T1000 (cell line): Measurements from ENCODE around the gene SLAIN2.

Experiments used
- DNase-seq: peaks from one replicate; lab custom pipeline; 2025; ENCODE audit warnings: mixed read lengths; lab: John Stamatoyannopoulos, UW

The SLAIN2 gene

GRCh38 chr4:48370260-48371134 lies 29.2 kb downstream of the SLAIN2 start:
- DNase-seq = no peak

- no peak for DNase-seq
Measured at GRCh38 chr4:48372272-48372671, 30.9 kb downstream of the SLAIN2 start.

- peak; percentile 77 for DNase-seq
Measured at GRCh38 chr4:48375651-48376304, 34.4 kb downstream of the SLAIN2 start.

- no peak for DNase-seq
Measured at GRCh38 chr4:48379587-48380180, 38.4 kb downstream of the SLAIN2 start.

GRCh38 chr4:48380583-48381167 lies 39.3 kb downstream of the SLAIN2 start:
- no peak for DNase-seq

- no peak for DNase-seq
Measured at GRCh38 chr4:48388525-48389154, 47.3 kb downstream of the SLAIN2 start.

- DNase-seq = no peak
Measured at GRCh38 chr4:48396043-48396442, 54.7 kb downstream of the SLAIN2 start.

GRCh38 chr4:48400416-48400815 lies 59.1 kb downstream of the SLAIN2 start:
- DNase-seq = no peak

GRCh38 chr4:48403358-48403757 lies 62.0 kb downstream of the SLAIN2 start:
- no peak for DNase-seq

- no peak for DNase-seq
Measured at GRCh38 chr4:48403779-48404178, 62.5 kb downstream of the SLAIN2 start.

- no peak for DNase-seq
Measured at GRCh38 chr4:48405924-48406323, 64.6 kb downstream of the SLAIN2 start.

GRCh38 chr4:48409203-48409602 lies 67.9 kb downstream of the SLAIN2 start:
- no peak for DNase-seq

GRCh38 chr4:48410812-48411211 lies 69.5 kb downstream of the SLAIN2 start:
- no peak for DNase-seq

- DNase-seq = no peak
Measured at GRCh38 chr4:48420144-48420543, 78.8 kb downstream of the SLAIN2 start.

GRCh38 chr4:48421101-48421500 lies 79.8 kb downstream of the SLAIN2 start:
- DNase-seq = no peak

GRCh38 chr4:48428926-48429325 lies 87.6 kb downstream of the SLAIN2 start:
- no peak for DNase-seq

GRCh38 chr4:48429709-48430474 lies 88.6 kb downstream of the SLAIN2 start:
- DNase-seq = no peak

- no peak for DNase-seq
Measured at GRCh38 chr4:48431401-48431800, 90.1 kb downstream of the SLAIN2 start.

GRCh38 chr4:48432017-48432416 lies 90.7 kb downstream of the SLAIN2 start:
- no peak for DNase-seq

GRCh38 chr4:48436318-48436717 lies 95.0 kb downstream of the SLAIN2 start:
- DNase-seq = no peak

- DNase-seq = no peak
Measured at GRCh38 chr4:48439988-48440387, 98.7 kb downstream of the SLAIN2 start.
